Immature natural killer cell (primary cell): Measurements from ENCODE around the gene PRR30. TPM values are rescaled to one million over a fixed set of nuclear protein-coding genes. Genes with fewer than 3 reads are reported as not detected.
A peak's percentile ranks its signal among the peaks of the same experiment; 100 is the strongest.

Experiments
- DNase-seq, 3 donors: peaks; one replicate each; pipeline ENCODE4 v3.0.0; 2022; ENCODE audit warnings: mixed read lengths in 1 of 3
- H3K27ac Mint-ChIP-seq, 6 donors: one replicate each; pipeline ENCODE4 v1.8.0; 2020; ENCODE audit warnings: mixed read lengths in 6 of 6, mild to moderate bottlenecking in 5 of 6, inconsistent platforms in 4 of 6, moderate library complexity in 3 of 6
- H3K27me3 Mint-ChIP-seq, 3 donors: one replicate each; pipeline ENCODE4 v1.8.0; 2020 to 2021; ENCODE audit warnings: low read depth in 3 of 3, mild to moderate bottlenecking in 3 of 3, mixed read lengths in 3 of 3, moderate library complexity in 3 of 3, inconsistent platforms in 1 of 3
- H3K36me3 Mint-ChIP-seq, 3 donors: one replicate each; pipeline ENCODE4 v1.8.0; 2020; ENCODE audit warnings: mixed read lengths in 3 of 3, inconsistent platforms in 2 of 3, mild to moderate bottlenecking in 2 of 3
- H3K4me1 Mint-ChIP-seq, 2 donors: one replicate each; pipeline ENCODE4 v1.8.0; 2020; ENCODE audit warnings: inconsistent platforms in 2 of 2, mild to moderate bottlenecking in 2 of 2, mixed read lengths in 2 of 2, moderate library complexity in 1 of 2
- H3K4me3 Mint-ChIP-seq, 5 donors: one replicate each; pipeline ENCODE4 v1.8.0; 2020; ENCODE audit warnings: mild to moderate bottlenecking in 5 of 5, mixed read lengths in 5 of 5, inconsistent platforms in 3 of 5, moderate library complexity in 3 of 5
- H3K9me3 Mint-ChIP-seq, 6 donors: one replicate each; pipeline ENCODE4 v1.8.0; 2020; ENCODE audit warnings: mild to moderate bottlenecking in 6 of 6, mixed read lengths in 6 of 6, inconsistent platforms in 4 of 6, moderate library complexity in 3 of 6
- polyA plus RNA-seq, 3 donors: library from polyadenylated mRNA; unstranded; fragments of 300-500 nt; fragmentation: Illumina TruSeq; gene quantifications; one replicate each; pipeline ENCODE4 v1.2.3, GENCODE V29; 2021

Gene PRR30
- polyA plus RNA-seq, 3 donors from 2014 or later: not detected

- H3K4me3 Mint-ChIP-seq: no peak overlapping the region
- peaks cover 9 to 15% of the 10 kb centered on the region in 2 donors for H3K4me1 Mint-ChIP-seq
- no peaks in the 10 kb centered on the region for H3K36me3 Mint-ChIP-seq
- H3K27ac Mint-ChIP-seq: no peak overlapping the region
- H3K9me3 Mint-ChIP-seq: no peaks in the 10 kb centered on the region
- no peaks in the 10 kb centered on the region for H3K27me3 Mint-ChIP-seq
- no peak for DNase-seq
Observed at GRCh38 chr2:27094353-27094984, 44.7 kb downstream of the PRR30 start.

GRCh38 chr2:27093430-27094352, 45.5 kb downstream of the PRR30 start:
- no peak for DNase-seq
- Mint-ChIP-seq H3K27ac (no peak overlapping the region), H3K36me3 (no peaks in the 10 kb centered on the region), H3K9me3 (no peaks in the 10 kb centered on the region), H3K4me3 (no peak overlapping the region), H3K27me3 (no peaks in the 10 kb centered on the region), H3K4me1 (peaks cover 9 to 15% of the 10 kb centered on the region in 2 donors)

GRCh38 chr2:27092696-27093429, 46.3 kb downstream of the PRR30 start:
- no peaks in the 10 kb centered on the region for H3K9me3 Mint-ChIP-seq
- H3K36me3 Mint-ChIP-seq: no peaks in the 10 kb centered on the region

GRCh38 chr2:27091746-27092695, 47.2 kb downstream of the PRR30 start:
- Mint-ChIP-seq H3K36me3 (no peaks in the 10 kb centered on the region), H3K27ac (peak overlapping the region in 1 of 6 donors; percentile 59), H3K9me3 (no peaks in the 10 kb centered on the region), H3K27me3 (peaks cover 0 to 2% (median 0%) of the 10 kb centered on the region in 3 donors), H3K4me3 (no peak overlapping the region), H3K4me1 (peaks cover 9 to 22% of the 10 kb centered on the region in 2 donors)
- no peak for DNase-seq

More at GRCh38 chr2:27092696-27093429, 46.3 kb downstream of the PRR30 start:
- H3K4me1 Mint-ChIP-seq: peaks cover 9 to 15% of the 10 kb centered on the region in 2 donors
- DNase-seq: no peak
- no peak overlapping the region for H3K27ac Mint-ChIP-seq
- H3K27me3 Mint-ChIP-seq: peaks cover 0 to 2% (median 0%) of the 10 kb centered on the region in 3 donors
- no peak overlapping the region for H3K4me3 Mint-ChIP-seq

- H3K27ac Mint-ChIP-seq: no peak overlapping the region
- H3K4me1 Mint-ChIP-seq: peaks cover 13 to 23% of the 10 kb centered on the region in 2 donors
- no peaks in the 10 kb centered on the region for H3K9me3 Mint-ChIP-seq
- H3K4me3 Mint-ChIP-seq: no peak overlapping the region
- DNase-seq: no peak
- H3K27me3 Mint-ChIP-seq: peaks cover 2 to 4% (median 3%) of the 10 kb centered on the region in 3 donors
- H3K36me3 Mint-ChIP-seq: no peaks in the 10 kb centered on the region
Observed at GRCh38 chr2:27089111-27089954, 49.9 kb downstream of the PRR30 start.

- Mint-ChIP-seq H3K27me3 (peaks cover 2 to 4% (median 3%) of the 10 kb centered on the region in 3 donors), H3K4me1 (peaks cover 14 to 23% of the 10 kb centered on the region in 2 donors), H3K4me3 (peak overlapping the region in 2 of 5 donors; percentile 35 to 38), H3K9me3 (no peaks in the 10 kb centered on the region), H3K36me3 (no peaks in the 10 kb centered on the region), H3K27ac (no peak overlapping the region)
- no peak for DNase-seq
Observed at GRCh38 chr2:27088634-27089033, 50.6 kb downstream of the PRR30 start.

GRCh38 chr2:27087823-27088410, 51.3 kb downstream of the PRR30 start:
- Mint-ChIP-seq H3K36me3 (no peaks in the 10 kb centered on the region), H3K4me3 (peak overlapping the region; percentile 19 to 86 (median 82)), H3K27ac (no peak overlapping the region), H3K4me1 (peaks cover 14 to 23% of the 10 kb centered on the region in 2 donors), H3K9me3 (no peaks in the 10 kb centered on the region), H3K27me3 (peaks cover 2 to 4% (median 3%) of the 10 kb centered on the region in 3 donors)
- no peak for DNase-seq

Other genes with a start within 250 kb of the PRR30 start
- 1 to 10 TPM; 1.7 to 2.2 (median 1.9) TPM for gene MAPRE3, start 168.8 kb downstream of the PRR30 start, polyA plus RNA-seq
- gene TMEM214, start 106.4 kb downstream of the PRR30 start, polyA plus RNA-seq: 10 to 100 TPM; 16.6 to 48.3 (median 17.6) TPM
- 10 to 100 TPM in 1 of 3 donors, 1 to 10 TPM in 2; 7.7 to 10.2 (median 8.9) TPM for gene AGBL5, start 87.7 kb downstream of the PRR30 start, polyA plus RNA-seq
- 100 to 1,000 TPM; 677 to 899 (median 681) TPM for gene OST4, start 67.8 kb downstream of the PRR30 start, polyA plus RNA-seq
- 1 to 10 TPM in 1 of 3 donors, under 1 TPM in 2; 0.80 to 1.3 (median 0.92) TPM for gene EMILIN1, start 60.8 kb downstream of the PRR30 start, polyA plus RNA-seq
- gene KHK, start 52.6 kb downstream of the PRR30 start, polyA plus RNA-seq: 1 to 10 TPM; 7.0 to 9.5 (median 8.4) TPM
- not detected for gene CGREF1, start 20.3 kb downstream of the PRR30 start, polyA plus RNA-seq
- gene ABHD1, start 15.6 kb downstream of the PRR30 start, polyA plus RNA-seq: 1 to 10 TPM in 2 of 3 donors, under 1 TPM in 1; 0.38 to 5.5 (median 1.5) TPM
- 100 to 1,000 TPM in 1 of 3 donors, 10 to 100 TPM in 2; 90.9 to 105 (median 94.2) TPM for gene PREB, start 4.8 kb downstream of the PRR30 start, polyA plus RNA-seq
- gene TCF23, start 9.6 kb upstream of the PRR30 start, polyA plus RNA-seq: not detected
- gene ATRAID, start 72.6 kb upstream of the PRR30 start, polyA plus RNA-seq: 100 to 1,000 TPM; 264 to 391 (median 388) TPM
- gene SLC5A6, start 72.9 kb upstream of the PRR30 start, polyA plus RNA-seq: 10 to 100 TPM in 2 of 3 donors, 1 to 10 TPM in 1; 5.3 to 15.1 (median 11.5) TPM
- 10 to 100 TPM in 1 of 3 donors, 1 to 10 TPM in 2; 6.9 to 17.8 (median 8.5) TPM for gene CAD, start 78.0 kb upstream of the PRR30 start, polyA plus RNA-seq
- not detected for gene SLC30A3, start 123.6 kb upstream of the PRR30 start, polyA plus RNA-seq
- gene DNAJC5G, start 136.0 kb upstream of the PRR30 start, polyA plus RNA-seq: not detected
- gene TRIM54, start 143.0 kb upstream of the PRR30 start, polyA plus RNA-seq: under 1 TPM; 0.12 to 0.49 (median 0.48) TPM
- under 1 TPM in 1 of 3 donors, not detected in 2; 0.66 TPM for gene UCN, start 169.0 kb upstream of the PRR30 start, polyA plus RNA-seq
- 100 to 1,000 TPM; 101 to 276 (median 130) TPM for gene MPV17, start 183.7 kb upstream of the PRR30 start, polyA plus RNA-seq
- gene GTF3C2, start 217.4 kb upstream of the PRR30 start, polyA plus RNA-seq: 10 to 100 TPM; 22.1 to 43.7 (median 34.7) TPM
- gene EIF2B4, start 230.9 kb upstream of the PRR30 start, polyA plus RNA-seq: 10 to 100 TPM; 21.3 to 33.1 (median 24.7) TPM
- gene SNX17, start 231.2 kb upstream of the PRR30 start, polyA plus RNA-seq: 100 to 1,000 TPM; 236 to 321 (median 261) TPM
- 1 to 10 TPM; 2.2 to 6.3 (median 2.7) TPM for gene ZNF513, start 241.3 kb upstream of the PRR30 start, polyA plus RNA-seq